Adipocyte (in vitro differentiated cells): ENCODE measurements around the gene INPP5B.

Experiments
- DNase-seq: peaks from one replicate; pipeline ENCODE4 v3.0.0-alpha.2; 2015; ENCODE audit warnings: low read depth
- H3K27me3 ChIP-seq: replicated peaks from 2 replicates; pipeline ENCODE4 v1.7.0; 2013; ENCODE audit warnings: mild to moderate bottlenecking, low read length, moderate library complexity; ENCODE audit not compliant: control insufficient read depth, insufficient read depth
- H3K36me3 ChIP-seq: 2 replicates; pipeline ENCODE4 v1.7.0; 2013; ENCODE audit warnings: low read length, mild to moderate bottlenecking, moderate library complexity; ENCODE audit not compliant: control insufficient read depth, insufficient read depth, severe bottlenecking
- H3K4me1 ChIP-seq: 2 replicates; pipeline ENCODE4 v1.7.0; 2013; ENCODE audit warnings: mild to moderate bottlenecking, low read length, moderate library complexity; ENCODE audit not compliant: control insufficient read depth, insufficient read depth
- H3K4me3 ChIP-seq: 2 replicates; pipeline ENCODE4 v1.7.0; 2013; ENCODE audit warnings: mild to moderate bottlenecking, low read length, moderate library complexity
- H3K9ac ChIP-seq: 2 replicates; pipeline ENCODE4 v1.7.0; 2013; ENCODE audit warnings: mild to moderate bottlenecking, low read length, moderate library complexity
- H3K9me3 ChIP-seq: 2 replicates; pipeline ENCODE4 v1.7.0; 2013; ENCODE audit warnings: mild to moderate bottlenecking, low read length, moderate library complexity; ENCODE audit not compliant: control insufficient read depth

INPP5B gene

DNA sequence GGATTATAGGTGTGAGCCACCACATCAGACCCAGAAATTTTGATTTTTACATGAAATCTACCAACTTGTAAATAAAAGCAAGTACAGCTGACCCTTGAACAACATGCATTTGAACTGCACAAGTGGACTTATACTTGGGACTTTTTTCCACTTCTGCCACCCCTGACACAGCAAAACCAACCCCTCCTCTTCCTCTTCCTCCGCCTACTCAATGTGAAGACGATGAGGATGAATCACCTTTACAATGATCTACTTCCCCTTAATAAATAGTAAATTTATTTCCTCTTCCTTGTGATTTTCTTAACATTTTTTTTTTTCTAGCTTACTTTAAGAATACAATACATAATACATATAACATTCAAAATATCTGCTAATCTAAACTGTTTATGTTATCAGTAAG is 121.3 kb downstream of the INPP5B start:
- H3K4me1 ChIP-seq = no peaks in the 10 kb centered on the region
- no peak overlapping the region for H3K4me3 ChIP-seq
- peaks cover 68% of the 10 kb centered on the region for H3K36me3 ChIP-seq
- H3K27me3 ChIP-seq = no peaks in the 10 kb centered on the region
- H3K9ac ChIP-seq = no peak overlapping the region
- no peaks in the 10 kb centered on the region for H3K9me3 ChIP-seq
- no peak for DNase-seq

DNA sequence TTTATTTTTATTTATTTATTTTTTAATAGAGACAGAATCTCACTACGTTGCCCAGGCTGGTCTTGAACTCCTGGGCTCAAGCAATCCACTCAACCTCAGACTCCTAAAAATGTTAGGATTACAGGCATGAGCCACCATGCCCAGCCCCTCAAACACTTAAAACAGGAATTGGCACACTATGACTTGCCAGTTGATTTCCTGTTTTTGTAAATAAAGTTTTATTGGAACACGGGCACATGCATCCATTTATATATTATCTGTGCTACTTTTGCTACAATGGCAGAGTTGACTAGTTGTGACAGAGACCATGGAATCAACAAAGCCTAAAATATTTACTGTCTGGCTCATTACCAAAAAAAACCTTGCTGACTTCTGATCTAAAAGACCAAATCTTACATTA is 122.9 kb downstream of the INPP5B start:
- no peak for DNase-seq
- Histone ChIP-seq H3K36me3 (peaks cover 72% of the 10 kb centered on the region), H3K9ac (no peak overlapping the region), H3K27me3 (no peaks in the 10 kb centered on the region), H3K9me3 (no peaks in the 10 kb centered on the region), H3K4me1 (no peaks in the 10 kb centered on the region), H3K4me3 (no peak overlapping the region)

DNA sequence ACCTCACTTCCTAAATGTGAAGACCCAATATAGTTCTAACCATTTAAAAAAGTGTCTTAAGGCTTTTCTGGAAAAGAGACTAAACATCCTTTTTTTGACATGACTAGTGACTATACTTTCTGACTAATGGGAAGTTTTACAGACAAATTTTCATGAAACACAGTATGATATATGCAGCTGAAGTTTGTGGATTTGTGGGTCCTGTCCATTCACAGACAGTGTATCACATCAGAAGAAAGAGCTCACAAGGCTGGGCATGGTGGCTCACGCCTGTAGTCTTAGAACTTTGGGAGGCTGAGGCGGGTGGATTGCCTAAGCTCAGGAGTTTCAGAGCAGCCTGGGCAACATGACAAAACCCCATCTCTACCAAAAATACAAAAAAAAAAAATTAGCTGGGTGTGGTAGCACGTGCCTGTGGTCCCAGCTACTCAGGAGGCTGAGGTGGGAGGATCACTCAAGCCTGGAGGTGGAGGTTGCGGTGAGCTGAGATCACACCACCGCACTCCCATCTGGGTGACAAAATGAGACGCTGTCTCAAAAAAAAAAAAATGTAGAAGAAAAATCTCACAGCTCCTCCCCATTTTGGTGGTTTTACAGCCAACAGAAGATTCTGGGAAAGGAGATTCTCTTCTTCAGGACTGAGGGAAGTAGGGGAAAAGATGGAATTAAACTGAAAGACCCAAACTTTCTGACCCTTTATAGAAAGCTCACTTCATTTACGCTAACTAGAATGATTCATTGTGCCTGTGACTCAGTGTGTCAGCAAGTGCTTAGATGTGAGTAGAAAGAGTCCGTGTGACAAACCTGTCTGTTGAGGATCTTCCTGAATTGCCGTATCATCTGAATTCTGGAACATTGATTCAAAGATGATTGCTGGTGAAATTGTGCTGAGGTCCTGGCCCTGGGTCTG is 123.7 kb downstream of the INPP5B start:
- H3K4me3 ChIP-seq = no peak overlapping the region
- no peak overlapping the region for H3K9ac ChIP-seq
- no peaks in the 10 kb centered on the region for H3K4me1 ChIP-seq
- no peak for DNase-seq
- no peaks in the 10 kb centered on the region for H3K27me3 ChIP-seq
- no peaks in the 10 kb centered on the region for H3K9me3 ChIP-seq
- peaks cover 64% of the 10 kb centered on the region for H3K36me3 ChIP-seq

DNA sequence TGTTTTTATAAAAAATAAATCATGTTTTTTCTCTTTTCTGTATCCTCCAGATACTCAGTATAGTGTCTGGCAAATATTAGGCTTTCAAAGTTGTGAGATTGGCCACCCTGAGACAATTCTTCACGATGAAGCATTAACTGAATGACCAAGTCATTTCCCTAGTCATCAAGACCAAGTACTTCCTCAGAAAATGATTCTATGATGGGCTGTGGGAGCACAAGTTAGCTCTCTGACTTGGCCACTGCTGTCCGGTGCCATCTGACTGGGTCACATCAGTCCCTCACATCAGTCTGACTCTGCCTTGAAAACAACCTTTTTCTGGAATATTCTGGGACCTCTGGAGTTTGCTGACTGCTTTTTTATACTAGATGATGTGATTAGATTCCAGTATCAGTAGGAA is 125.4 kb downstream of the INPP5B start:
- H3K9me3 ChIP-seq = no peaks in the 10 kb centered on the region
- H3K36me3 ChIP-seq = peaks cover 74% of the 10 kb centered on the region
- H3K27me3 ChIP-seq = no peaks in the 10 kb centered on the region
- H3K9ac ChIP-seq = no peak overlapping the region
- no peak for DNase-seq
- no peak overlapping the region for H3K4me3 ChIP-seq
- peaks cover 7% of the 10 kb centered on the region for H3K4me1 ChIP-seq

DNA sequence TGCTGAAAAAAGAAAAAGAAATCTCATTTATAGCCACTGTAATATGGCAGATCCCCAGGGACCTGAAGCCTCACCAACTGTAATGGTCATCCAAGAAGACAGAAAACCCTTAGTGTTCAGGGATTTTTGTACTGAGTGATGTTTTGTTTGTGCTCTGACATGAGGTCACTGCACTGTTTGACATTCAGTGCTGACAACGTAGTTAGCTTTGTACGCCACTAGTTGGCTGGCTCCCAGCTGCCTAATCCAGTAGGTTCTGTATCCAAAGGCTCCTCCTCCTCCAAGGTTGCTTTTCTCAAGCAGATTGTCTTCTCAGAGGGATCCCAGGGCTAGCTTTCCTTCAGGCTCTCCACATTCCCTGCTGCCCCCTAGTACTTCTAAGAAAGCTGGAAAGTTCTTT is 129.4 kb downstream of the INPP5B start:
- H3K27me3 ChIP-seq = no peaks in the 10 kb centered on the region
- peaks cover 68% of the 10 kb centered on the region for H3K36me3 ChIP-seq
- no peaks in the 10 kb centered on the region for H3K9me3 ChIP-seq
- H3K4me3 ChIP-seq = no peak overlapping the region
- no peak overlapping the region for H3K9ac ChIP-seq
- peaks cover 28% of the 10 kb centered on the region for H3K4me1 ChIP-seq
- DNase-seq = no peak

DNA sequence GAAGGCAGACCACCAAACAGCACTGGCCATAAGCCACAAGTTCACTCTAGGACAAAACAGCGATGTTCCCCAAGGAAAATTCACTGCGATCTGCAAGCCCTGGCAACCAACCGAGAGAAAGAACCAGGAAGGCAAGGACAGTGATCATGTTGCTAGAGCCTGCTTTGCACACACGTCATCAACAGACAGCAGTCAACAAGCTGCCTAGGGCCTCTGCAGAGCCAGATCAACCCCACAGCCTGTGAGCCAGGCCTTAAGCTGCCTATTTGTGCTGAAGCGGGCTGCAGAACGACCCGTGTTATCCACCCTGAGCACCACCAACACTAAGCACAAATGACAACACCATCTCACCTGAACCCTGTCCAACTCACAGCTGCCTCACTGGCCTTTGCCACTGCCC is 132.6 kb downstream of the INPP5B start:
- no peak for DNase-seq
- Histone ChIP-seq H3K27me3 (no peaks in the 10 kb centered on the region), H3K9me3 (no peaks in the 10 kb centered on the region), H3K9ac (peak overlapping the region; percentile 59), H3K4me3 (peak overlapping the region; percentile 36), H3K36me3 (peaks cover 36% of the 10 kb centered on the region), H3K4me1 (peaks cover 49% of the 10 kb centered on the region)

DNA sequence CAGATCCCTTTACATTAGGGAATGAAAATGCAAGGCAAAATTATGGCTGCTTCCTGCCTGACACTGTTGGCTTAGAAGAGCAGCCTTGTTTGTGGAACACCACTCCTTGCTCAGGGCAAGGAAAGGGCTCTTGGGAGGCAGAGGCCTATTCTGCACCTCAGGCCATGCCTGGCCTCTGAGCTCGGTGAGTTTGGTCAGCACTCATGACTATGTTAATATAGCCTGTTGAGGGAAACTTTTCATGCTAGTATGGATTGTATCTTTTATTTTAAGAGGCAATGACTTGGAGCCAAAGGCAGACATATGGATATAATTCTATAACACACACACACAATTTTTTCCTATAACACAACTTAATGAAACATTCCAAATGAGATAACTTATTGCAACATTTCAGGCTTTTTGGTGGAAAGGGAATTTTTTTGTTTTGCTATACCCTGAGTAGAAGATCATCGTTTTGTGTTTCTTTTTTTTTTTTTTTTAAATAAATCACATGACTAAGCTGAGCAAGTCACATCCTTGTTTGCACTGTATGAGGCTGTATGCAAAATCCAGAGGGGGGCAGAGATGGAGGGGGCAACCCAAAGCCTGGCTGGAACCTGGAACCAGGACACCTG is 133.2 kb downstream of the INPP5B start:
- Histone ChIP-seq H3K9ac (peak overlapping the region; percentile 59), H3K4me3 (peak overlapping the region; percentile 36), H3K9me3 (no peaks in the 10 kb centered on the region), H3K36me3 (peaks cover 34% of the 10 kb centered on the region), H3K27me3 (no peaks in the 10 kb centered on the region), H3K4me1 (peaks cover 55% of the 10 kb centered on the region)
- peak; percentile 33 for DNase-seq

DNA sequence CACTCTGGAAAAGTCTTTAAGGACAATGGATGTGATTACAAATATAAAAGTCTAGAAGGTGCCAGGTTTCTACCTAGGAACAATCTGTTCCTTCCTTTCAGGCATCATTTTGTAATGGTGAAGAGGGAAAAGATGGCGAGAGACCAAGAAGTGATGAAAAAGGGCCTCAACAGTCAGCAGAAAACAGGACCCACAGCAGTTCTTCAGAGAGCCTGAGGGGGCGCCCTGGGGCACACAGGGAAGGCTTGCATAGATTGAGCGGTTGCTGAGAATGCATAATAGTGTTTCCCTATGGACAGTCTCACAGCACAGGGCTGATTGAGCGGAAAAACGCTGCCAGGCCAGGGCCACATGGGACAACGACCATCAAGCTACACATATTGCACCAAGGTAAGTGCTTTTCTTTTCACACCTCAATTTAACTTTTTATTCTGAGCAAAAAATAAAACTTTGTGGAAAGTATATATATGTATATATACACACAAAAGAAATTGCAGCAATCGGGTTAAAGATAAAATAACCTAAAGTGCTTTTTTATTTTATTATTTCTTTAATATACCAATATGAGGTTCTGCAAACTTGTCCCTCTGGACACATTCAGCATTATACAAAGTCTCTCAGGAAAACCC is 135.7 kb downstream of the INPP5B start:
- peak; percentile 85 for DNase-seq

More for the DNA sequence above, 135.7 kb downstream of the INPP5B start:
- Histone ChIP-seq H3K27me3 (no peaks in the 10 kb centered on the region), H3K36me3 (peaks cover 24% of the 10 kb centered on the region), H3K4me3 (peak overlapping the region; percentile 92), H3K9me3 (no peaks in the 10 kb centered on the region), H3K4me1 (peaks cover 58% of the 10 kb centered on the region), H3K9ac (peak overlapping the region; percentile 63)
